SK-N-SH (cell line): Measurements from ENCODE around the gene SMYD3. TPM values are rescaled to one million over a fixed set of nuclear protein-coding genes. Genes with fewer than 3 reads are reported as not detected.
A peak's percentile ranks its signal among the peaks of the same experiment; 100 is the strongest.

Experiments used
- CTCF ChIA-PET: fragments of 300-600, 350-600 bp; formaldehyde crosslinking; extraction: SDS; loops from one replicate; lab custom pipeline; 2021; lab: Yijun Ruan, JAX
- POLR2A ChIA-PET: fragments of 350-600 bp; sonication (Branson Sonifier 250); formaldehyde crosslinking; extraction: SDS; loops from one replicate; lab custom pipeline; 2020; ENCODE audit warnings: antibody characterized with exemption, inconsistent platforms; lab: Yijun Ruan, JAX
- DNase-seq: peaks from one replicate; pipeline ENCODE4 v3.0.0; 2012
- H2AFZ ChIP-seq: fragments of 200-600 bp; sonication (generic); 2 replicates; pipeline ENCODE4 v1.8.1; 2016; ENCODE audit warnings: antibody characterized with exemption, mild to moderate bottlenecking, low read depth
- H3F3A ChIP-seq: fragments of 200-600 bp; sonication (generic); replicated peaks from 2 replicates; pipeline ENCODE3; 2016; ENCODE audit warnings: antibody characterized with exemption, mild to moderate bottlenecking; ENCODE audit not compliant: insufficient read depth
- H3K27ac ChIP-seq, 2 experiments: fragments of 200-500 bp in 1 of 2; fragments of 200-600 bp in 1 of 2; sonication (Bioruptor generic) in 1 of 2; sonication (generic), shearing (Covaris generic) in 1 of 2; 2 replicates each; pipeline versions ENCODE4 v1.5.1 to v1.6.1; 2014 to 2016; ENCODE audit warnings: low read depth in 2 of 2, inconsistent platforms in 1 of 2, low read length in 1 of 2, mild to moderate bottlenecking in 1 of 2, mixed read lengths in 1 of 2
- H3K27me3 ChIP-seq: fragments of 200-600 bp; sonication (generic), shearing (Covaris generic); 2 replicates; pipeline ENCODE4 v1.6.1; 2016; ENCODE audit warnings: mixed run types; ENCODE audit not compliant: insufficient read depth
- H3K36me3 ChIP-seq, 2 experiments: fragments of 200-500 bp in 1 of 2; fragments of 200-600 bp in 1 of 2; sonication (Bioruptor generic) in 1 of 2; sonication (generic) in 1 of 2; replicated peaks in 1 of 2; 2 replicates each; pipeline versions ENCODE3 to v1.5.1; 2014 to 2016; ENCODE audit warnings: low read length in 1 of 2, mild to moderate bottlenecking in 1 of 2; ENCODE audit not compliant: insufficient read depth in 2 of 2, control insufficient read depth in 1 of 2
- H3K4me1 ChIP-seq, 2 experiments: fragments of 200-500 bp in 1 of 2; fragments of 200-600 bp in 1 of 2; sonication (Bioruptor generic) in 1 of 2; sonication (generic), shearing (Covaris generic) in 1 of 2; 2 replicates each; pipeline versions ENCODE4 v1.5.1 to v1.6.1; 2014 to 2016; ENCODE audit warnings: low read depth in 1 of 2, low read length in 1 of 2, mixed run types in 1 of 2; ENCODE audit not compliant: insufficient read depth in 2 of 2, control insufficient read depth in 1 of 2
- H3K4me2 ChIP-seq: fragments of 200-600 bp; sonication (generic), shearing (Covaris generic); 2 replicates; pipeline ENCODE4 v1.6.1; 2017; ENCODE audit warnings: mixed run types
- H3K4me3 ChIP-seq, 2 experiments: fragments of 200-500 bp in 1 of 2; fragments of 200-600 bp in 1 of 2; sonication (Bioruptor generic) in 1 of 2; sonication (generic), shearing (Covaris generic) in 1 of 2; 2 replicates each; pipeline versions ENCODE4 v1.5.1 to v1.8.1; 2014 to 2016; ENCODE audit warnings: low read depth in 2 of 2, inconsistent platforms in 1 of 2, low read length in 1 of 2, mild to moderate bottlenecking in 1 of 2, mixed read lengths in 1 of 2, moderate library complexity in 1 of 2
- H3K79me2 ChIP-seq: fragments of 200-600 bp; sonication (generic); 2 replicates; pipeline ENCODE4 v1.8.1; 2017; ENCODE audit warnings: mild to moderate bottlenecking; ENCODE audit not compliant: insufficient read depth
- H3K9ac ChIP-seq: fragments of 200-600 bp; sonication (generic); 2 replicates; pipeline ENCODE4 v1.6.1; 2017; ENCODE audit warnings: mixed run types
- H3K9me2 ChIP-seq: fragments of 200-600 bp; sonication (generic); 2 replicates; pipeline ENCODE4 v1.6.1; 2017; ENCODE audit warnings: mixed run types
- H3K9me3 ChIP-seq: fragments of 200-600 bp; sonication (generic); 2 replicates; pipeline ENCODE4 v1.6.1; 2017; ENCODE audit warnings: mixed run types, mild to moderate bottlenecking, moderate library complexity
- H4K20me1 ChIP-seq: fragments of 200-600 bp; sonication (generic); 2 replicates; pipeline ENCODE4 v1.6.1; 2017; ENCODE audit warnings: mild to moderate bottlenecking, mixed run types; ENCODE audit not compliant: insufficient read depth
- CHD2 ChIP-seq: fragments of 150-350 bp; IDR thresholded peaks from 2 replicates; pipeline ENCODE4 v1.6.1; 2018; ENCODE audit warnings: low read length; ENCODE audit not compliant: partially characterized antibody
- ELF1 ChIP-seq: IDR thresholded peaks from 2 replicates; pipeline ENCODE4 v1.4.0; 2012
- EP300 ChIP-seq, 2 experiments: IDR thresholded peaks; 2 replicates each; pipeline versions ENCODE4 v1.4.0 to v1.6.1; 2012; ENCODE audit warnings: borderline replicate concordance in 1 of 2, low read depth in 1 of 2, low read length in 1 of 2
- FOXJ3 ChIP-seq: sonication (generic); formaldehyde crosslinking; IDR thresholded peaks from 2 replicates; pipeline ENCODE4 v1.5.1; 2020; ENCODE audit warnings: mild to moderate bottlenecking, missing genetic modification reagents
- GATA2 ChIP-seq: sonication (generic); formaldehyde crosslinking; IDR thresholded peaks from 2 replicates; pipeline ENCODE4 v1.5.0; 2020; ENCODE audit warnings: mild to moderate bottlenecking, missing genetic modification reagents
- RAD21 ChIP-seq: IDR thresholded peaks from 2 replicates; pipeline ENCODE4 v1.6.1; 2012; ENCODE audit warnings: mild to moderate bottlenecking, low read length
- RCOR1 ChIP-seq: fragments of 150-350 bp; IDR thresholded peaks from 2 replicates; pipeline ENCODE4 v1.6.1; 2017; ENCODE audit warnings: antibody characterized with exemption, low read length
- RFX5 ChIP-seq: IDR thresholded peaks from 2 replicates; pipeline ENCODE4 v1.6.1; 2012; ENCODE audit warnings: mild to moderate bottlenecking, improper control_type of control experiment, low read length
- RXRA ChIP-seq: IDR thresholded peaks from 2 replicates; pipeline ENCODE4 v1.4.0; 2012; ENCODE audit warnings: low read depth, mild to moderate bottlenecking, borderline replicate concordance
- WGBS: methylation state at CpG from one replicate; pipeline ENCODE4 v1.1.6; 2017; ENCODE audit warnings: low lambda C conversion rate; 5-methylcytosine and 5-hydroxymethylcytosine counted together
- polyA plus RNA-seq, 3 experiments: library from polyadenylated mRNA; depleted of rRNA; stranded (reverse); fragments of >200 nt; gene quantifications; 2 replicates each; pipeline ENCODE4 v1.2.3, GENCODE V29; 2012
- TF ChIP-seq, protein P1 (sequence below): IDR thresholded peaks from 2 replicates; pipeline ENCODE4 v1.4.0; 2012; ENCODE audit warnings: low read depth
- TF ChIP-seq, protein P2 (sequence below): fragments of 150-350 bp; IDR thresholded peaks from 2 replicates; pipeline ENCODE4 v1.6.1; 2016; ENCODE audit warnings: mild to moderate bottlenecking, low read depth, low read length
- TF ChIP-seq, protein P3 (sequence below): IDR thresholded peaks from 2 replicates; pipeline ENCODE4 v1.6.1; 2012; ENCODE audit warnings: mild to moderate bottlenecking, low read depth, low read length, moderate library complexity
- TF ChIP-seq, protein P4 (sequence below): IDR thresholded peaks from 2 replicates; pipeline ENCODE4 v1.4.0; 2012; ENCODE audit warnings: low read depth, borderline replicate concordance

SMYD3 gene
- polyA plus RNA-seq, 1 of the 3 experiments (the other 2 are of a cell fraction): 31.4 TPM

DNA sequence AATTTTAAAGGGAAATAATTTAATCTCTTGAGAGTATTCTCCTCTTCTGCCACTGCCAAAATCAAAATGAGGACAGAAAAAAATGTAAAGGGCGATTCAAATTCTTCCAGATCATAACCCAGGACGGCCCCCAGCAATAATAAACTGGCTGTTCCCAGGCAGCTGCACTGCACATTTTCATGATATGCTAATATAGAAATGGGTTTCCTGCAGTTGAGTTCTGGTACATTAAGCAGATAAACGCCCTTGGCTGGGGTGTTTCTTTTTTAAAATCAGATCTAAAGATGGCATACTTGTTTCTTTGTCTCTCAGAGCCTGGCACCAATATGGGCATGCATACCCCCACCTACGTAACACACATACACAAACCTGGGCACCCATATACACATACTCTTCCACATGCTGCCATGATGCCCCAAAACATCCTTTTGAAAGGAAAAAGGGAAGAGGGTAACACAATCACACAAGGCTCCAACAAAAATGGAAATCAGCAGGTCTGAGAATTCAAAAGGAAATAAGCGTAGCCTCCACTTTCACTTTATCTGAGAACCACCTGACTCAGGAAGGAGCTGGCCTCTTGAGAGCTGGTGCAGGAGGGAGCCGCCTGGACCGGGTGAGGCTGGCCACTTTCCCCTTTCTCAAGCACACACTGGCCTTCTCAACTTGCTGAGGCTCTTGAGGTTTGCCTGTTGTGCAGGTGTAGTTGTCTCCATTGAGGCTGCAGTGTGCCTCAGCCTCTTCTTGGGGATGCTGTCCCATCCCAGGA lies 698.9 kb downstream of the SMYD3 start:
- Histone ChIP-seq H2AFZ (no peak overlapping the region), H4K20me1 (no peaks in the 10 kb centered on the region), H3K4me2 (no peak overlapping the region), H3K27me3 (no peaks in the 10 kb centered on the region), H3K9me3 (no peaks in the 10 kb centered on the region), H3K27ac (peak overlapping the region in 1 of 2 experiments; percentile 92; a peak in 2 of 4 replicates), H3K36me3 (no peaks in the 10 kb centered on the region), H3K79me2 (no peaks in the 10 kb centered on the region), H3K4me3 (no peak overlapping the region), H3K9me2 (no peaks in the 10 kb centered on the region), H3K4me1 (peaks cover 0 to 54% of the 10 kb centered on the region in 2 experiments; a peak in 2 of 4 replicates), H3K9ac (no peak overlapping the region), H3F3A (no peaks in the 10 kb centered on the region)
- TF ChIP-seq RAD21 (peak; percentile 20; the same call in 1 of the 2 replicates), CHD2 (peak; percentile 27), EP300 (IDR thresholded peaks at IDR 0.05; ENCODE audit: borderline replicate concordance in 1 of 2, low read depth in 1 of 2, low read length in 1 of 2) (peak in 1 of 2 experiments; percentile 93; a peak in 2 of 4 replicates), GATA2 (CRISPR knock-in tag) (peak; percentile 61; the same call in 1 of the 2 replicates), RCOR1 (peak; percentile 69; the same call in 1 of the 2 replicates), RFX5 (no peak)
- TF ChIP-seq, protein P1, sequence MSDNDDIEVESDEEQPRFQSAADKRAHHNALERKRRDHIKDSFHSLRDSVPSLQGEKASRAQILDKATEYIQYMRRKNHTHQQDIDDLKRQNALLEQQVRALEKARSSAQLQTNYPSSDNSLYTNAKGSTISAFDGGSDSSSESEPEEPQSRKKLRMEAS: no peak
- WGBS: 70% methylated on average over 7 of the region's 7 CpGs
- ChIA-PET CTCF (interaction anchor here (0.6 to 1.8 kb wide), 4 partner anchors 10 to 195 kb away, joined by 3 to 4 read pairs (median 3); no protein-coding TSS in a partner anchor), POLR2A (no interaction called here)
- peak; percentile 81 for DNase-seq

DNA sequence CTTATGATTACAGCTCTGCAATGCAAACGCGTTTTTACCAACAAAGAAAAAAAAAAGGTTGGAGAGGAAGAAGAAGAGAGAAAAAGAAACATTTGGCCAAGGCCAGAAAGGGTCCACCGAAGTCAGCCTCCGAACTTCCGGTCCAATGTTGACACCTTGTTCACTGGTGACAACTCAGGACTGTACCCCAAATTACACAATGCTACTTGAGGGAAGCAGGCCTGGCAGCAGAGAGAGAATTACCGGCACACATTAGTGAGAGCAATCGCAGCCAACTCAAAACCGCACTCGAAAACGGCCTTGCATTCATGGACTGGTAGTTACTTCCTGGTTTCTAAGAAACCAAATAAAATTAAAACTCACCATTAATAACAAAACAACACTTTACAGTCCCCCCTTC lies 699.8 kb downstream of the SMYD3 start:
- Histone ChIP-seq H3K4me2 (no peak overlapping the region), H3K9ac (no peak overlapping the region), H2AFZ (no peak overlapping the region)

DNA sequence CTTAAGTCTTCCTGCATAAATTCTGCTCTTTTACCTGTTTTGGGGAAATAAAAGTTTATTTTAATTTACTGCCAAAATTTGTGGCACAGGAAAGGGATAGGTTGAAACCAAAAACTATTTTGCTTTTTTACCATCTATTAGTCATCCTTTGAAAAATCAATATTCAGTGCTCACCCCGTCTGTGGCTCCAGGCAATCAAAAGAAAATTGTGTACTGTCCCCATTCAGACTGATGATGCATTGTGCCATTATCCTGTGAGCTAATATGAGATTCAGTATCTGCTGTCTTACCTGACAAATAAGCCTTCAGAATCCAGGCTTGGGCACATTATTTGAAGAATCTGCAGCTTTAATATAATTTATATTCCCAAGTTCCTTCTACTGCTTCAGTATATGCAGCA lies 701.5 kb downstream of the SMYD3 start:
- Histone ChIP-seq H2AFZ (no peak overlapping the region), H3K27ac (peak overlapping the region in 1 of 2 experiments; percentile 71; a peak in 2 of 4 replicates), H4K20me1 (no peaks in the 10 kb centered on the region), H3K36me3 (no peaks in the 10 kb centered on the region), H3K4me3 (no peak overlapping the region), H3K4me2 (no peak overlapping the region), H3F3A (no peaks in the 10 kb centered on the region), H3K27me3 (no peaks in the 10 kb centered on the region), H3K9me3 (no peaks in the 10 kb centered on the region), H3K4me1 (peaks cover 0 to 38% of the 10 kb centered on the region in 2 experiments; a peak in 2 of 4 replicates), H3K9me2 (no peaks in the 10 kb centered on the region), H3K9ac (no peak overlapping the region), H3K79me2 (no peaks in the 10 kb centered on the region)
- 33% methylated on average over 1 of the region's 1 CpG for WGBS
- ChIA-PET POLR2A (no interaction called here), CTCF (interaction anchor here (1.0 kb wide), 1 partner anchor 53 kb away, joined by 3 read pairs; no protein-coding TSS in a partner anchor)
- DNase-seq: no peak
- TF ChIP-seq ELF1 (no peak), RXRA (no peak), FOXJ3 (CRISPR knock-in tag) (no peak)
- TF ChIP-seq, protein P2, sequence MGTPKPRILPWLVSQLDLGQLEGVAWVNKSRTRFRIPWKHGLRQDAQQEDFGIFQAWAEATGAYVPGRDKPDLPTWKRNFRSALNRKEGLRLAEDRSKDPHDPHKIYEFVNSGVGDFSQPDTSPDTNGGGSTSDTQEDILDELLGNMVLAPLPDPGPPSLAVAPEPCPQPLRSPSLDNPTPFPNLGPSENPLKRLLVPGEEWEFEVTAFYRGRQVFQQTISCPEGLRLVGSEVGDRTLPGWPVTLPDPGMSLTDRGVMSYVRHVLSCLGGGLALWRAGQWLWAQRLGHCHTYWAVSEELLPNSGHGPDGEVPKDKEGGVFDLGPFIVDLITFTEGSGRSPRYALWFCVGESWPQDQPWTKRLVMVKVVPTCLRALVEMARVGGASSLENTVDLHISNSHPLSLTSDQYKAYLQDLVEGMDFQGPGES: no peak
- TF ChIP-seq, protein P3, sequence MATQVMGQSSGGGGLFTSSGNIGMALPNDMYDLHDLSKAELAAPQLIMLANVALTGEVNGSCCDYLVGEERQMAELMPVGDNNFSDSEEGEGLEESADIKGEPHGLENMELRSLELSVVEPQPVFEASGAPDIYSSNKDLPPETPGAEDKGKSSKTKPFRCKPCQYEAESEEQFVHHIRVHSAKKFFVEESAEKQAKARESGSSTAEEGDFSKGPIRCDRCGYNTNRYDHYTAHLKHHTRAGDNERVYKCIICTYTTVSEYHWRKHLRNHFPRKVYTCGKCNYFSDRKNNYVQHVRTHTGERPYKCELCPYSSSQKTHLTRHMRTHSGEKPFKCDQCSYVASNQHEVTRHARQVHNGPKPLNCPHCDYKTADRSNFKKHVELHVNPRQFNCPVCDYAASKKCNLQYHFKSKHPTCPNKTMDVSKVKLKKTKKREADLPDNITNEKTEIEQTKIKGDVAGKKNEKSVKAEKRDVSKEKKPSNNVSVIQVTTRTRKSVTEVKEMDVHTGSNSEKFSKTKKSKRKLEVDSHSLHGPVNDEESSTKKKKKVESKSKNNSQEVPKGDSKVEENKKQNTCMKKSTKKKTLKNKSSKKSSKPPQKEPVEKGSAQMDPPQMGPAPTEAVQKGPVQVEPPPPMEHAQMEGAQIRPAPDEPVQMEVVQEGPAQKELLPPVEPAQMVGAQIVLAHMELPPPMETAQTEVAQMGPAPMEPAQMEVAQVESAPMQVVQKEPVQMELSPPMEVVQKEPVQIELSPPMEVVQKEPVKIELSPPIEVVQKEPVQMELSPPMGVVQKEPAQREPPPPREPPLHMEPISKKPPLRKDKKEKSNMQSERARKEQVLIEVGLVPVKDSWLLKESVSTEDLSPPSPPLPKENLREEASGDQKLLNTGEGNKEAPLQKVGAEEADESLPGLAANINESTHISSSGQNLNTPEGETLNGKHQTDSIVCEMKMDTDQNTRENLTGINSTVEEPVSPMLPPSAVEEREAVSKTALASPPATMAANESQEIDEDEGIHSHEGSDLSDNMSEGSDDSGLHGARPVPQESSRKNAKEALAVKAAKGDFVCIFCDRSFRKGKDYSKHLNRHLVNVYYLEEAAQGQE: no peak
- TF ChIP-seq, protein P4, sequence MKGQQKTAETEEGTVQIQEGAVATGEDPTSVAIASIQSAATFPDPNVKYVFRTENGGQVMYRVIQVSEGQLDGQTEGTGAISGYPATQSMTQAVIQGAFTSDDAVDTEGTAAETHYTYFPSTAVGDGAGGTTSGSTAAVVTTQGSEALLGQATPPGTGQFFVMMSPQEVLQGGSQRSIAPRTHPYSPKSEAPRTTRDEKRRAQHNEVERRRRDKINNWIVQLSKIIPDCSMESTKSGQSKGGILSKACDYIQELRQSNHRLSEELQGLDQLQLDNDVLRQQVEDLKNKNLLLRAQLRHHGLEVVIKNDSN: no peak

More for the DNA sequence above, 699.8 kb downstream of the SMYD3 start:
- Histone ChIP-seq H3K36me3 (no peaks in the 10 kb centered on the region), H3K4me1 (peaks cover 0 to 49% of the 10 kb centered on the region in 2 experiments; a peak in 2 of 4 replicates), H3K4me3 (no peak overlapping the region), H3K79me2 (no peaks in the 10 kb centered on the region), H3F3A (no peaks in the 10 kb centered on the region), H3K9me2 (no peaks in the 10 kb centered on the region), H3K27me3 (no peaks in the 10 kb centered on the region), H3K27ac (peak overlapping the region in 1 of 2 experiments; percentile 92; a peak in 2 of 4 replicates), H3K9me3 (no peaks in the 10 kb centered on the region), H4K20me1 (no peaks in the 10 kb centered on the region)
- 89% methylated on average over 10 of the region's 10 CpGs for WGBS
- no peak for DNase-seq
- CTCF ChIA-PET: interaction anchor here (1.3 kb wide), 1 partner anchor 9 kb away, joined by 3 read pairs; no protein-coding TSS in a partner anchor
- POLR2A ChIA-PET: interaction anchor here (1.0 kb wide), 1 partner anchor 69 kb away, joined by 3 read pairs; no protein-coding TSS in a partner anchor
- TF ChIP-seq CHD2 (no peak), RAD21 (no peak)
